Large intestine (tissue), 3 donors: Measurements from ENCODE around the gene ACBD3. TPM values are rescaled to one million over a fixed set of nuclear protein-coding genes. Genes with fewer than 3 reads are reported as not detected.
A peak's percentile ranks its signal among the peaks of the same experiment; 100 is the strongest.

Source experiments
- DNase-seq, 2 donors: peaks; one replicate each; pipeline versions ENCODE4 v3.0.0 to v3.0.0-alpha.2; 2013
- H3K27ac ChIP-seq: one replicate; pipeline ENCODE4 v1.5.1; 2013; ENCODE audit warnings: low read length
- H3K27me3 ChIP-seq: 2 replicates; pipeline ENCODE4 v1.6.1; 2013; ENCODE audit warnings: low read length; ENCODE audit not compliant: control insufficient read depth, insufficient read depth
- H3K36me3 ChIP-seq: 2 replicates; pipeline ENCODE4 v1.6.1; 2013; ENCODE audit warnings: low read length; ENCODE audit not compliant: control insufficient read depth, insufficient read depth
- H3K4me1 ChIP-seq: one replicate; pipeline ENCODE4 v1.6.1; 2013; ENCODE audit warnings: low read length; ENCODE audit not compliant: control insufficient read depth, insufficient read depth
- H3K4me3 ChIP-seq: one replicate; pipeline ENCODE4 v1.5.1; 2013; ENCODE audit warnings: low read length
- H3K9me3 ChIP-seq: one replicate; pipeline ENCODE4 v1.6.1; 2013; ENCODE audit warnings: mild to moderate bottlenecking, low read depth, low read length, moderate library complexity; ENCODE audit not compliant: control insufficient read depth
- WGBS: methylation state at CpG from one replicate; pipeline ENCODE4 v1.1.5; 2013; ENCODE audit warnings: low lambda C conversion rate; ENCODE audit not compliant: insufficient coverage; 5-methylcytosine and 5-hydroxymethylcytosine counted together
- polyA plus RNA-seq: library from polyadenylated mRNA; unstranded; fragments of 120-200 nt; gene quantifications from one replicate; pipeline ENCODE4 v1.2.1, GENCODE V29; 2013

The ACBD3 gene
- polyA plus RNA-seq, 1 donor: 41.5 TPM

DNA sequence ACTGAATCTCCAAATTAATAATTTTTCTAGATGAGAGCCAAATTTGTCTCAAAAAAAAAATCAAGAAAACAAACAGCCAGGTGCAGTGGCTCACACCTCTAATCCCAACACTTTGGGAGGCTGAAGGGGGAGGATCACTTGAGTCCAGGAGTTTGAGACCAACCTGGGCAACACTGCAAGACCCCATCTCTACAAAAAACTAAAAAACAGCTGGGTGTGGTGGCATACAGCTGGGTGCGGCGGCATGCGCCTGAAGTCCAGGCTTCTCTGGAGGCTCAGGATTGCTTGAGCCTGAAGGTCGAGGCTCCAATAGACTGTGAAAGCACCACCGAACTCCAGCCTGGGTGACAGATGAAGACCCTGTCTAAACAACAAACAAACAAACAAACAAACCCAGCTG lies 14.0 kb downstream of the ACBD3 start:
- WGBS: no CpG with 5 or more reads among the region's 5 CpGs
- Histone ChIP-seq H3K4me3 (no peak overlapping the region), H3K4me1 (no peaks in the 10 kb centered on the region), H3K9me3 (no peaks in the 10 kb centered on the region), H3K27ac (no peak overlapping the region), H3K36me3 (peaks cover 8% of the 10 kb centered on the region), H3K27me3 (no peaks in the 10 kb centered on the region)
- DNase-seq: no peak

DNA sequence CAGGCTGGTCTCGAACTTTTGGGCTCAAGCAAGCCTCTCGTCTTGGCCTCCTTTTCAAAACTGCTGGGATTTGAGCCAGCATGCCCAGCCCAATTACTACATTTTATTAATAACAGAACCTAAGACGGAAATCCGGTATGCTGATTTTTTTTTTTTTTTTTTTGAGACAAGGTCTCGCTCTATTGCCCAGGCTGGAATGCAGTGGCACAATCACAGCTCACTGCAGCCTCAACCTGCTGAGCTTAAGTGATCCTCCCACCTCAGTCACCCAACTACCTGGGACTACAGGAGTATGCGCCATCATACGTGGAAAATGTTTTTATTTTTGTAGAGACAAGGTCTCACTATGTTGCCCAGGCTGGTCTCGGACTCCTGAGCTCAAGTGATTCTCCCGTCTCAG lies 20.2 kb downstream of the ACBD3 start:
- no peak overlapping the region for H3K27ac ChIP-seq
- H3K36me3 ChIP-seq: peaks cover 34% of the 10 kb centered on the region
- H3K4me1 ChIP-seq: no peaks in the 10 kb centered on the region
- no CpG with 5 or more reads among the region's 9 CpGs for WGBS
- H3K9me3 ChIP-seq: no peaks in the 10 kb centered on the region
- no peak overlapping the region for H3K4me3 ChIP-seq
- no peaks in the 10 kb centered on the region for H3K27me3 ChIP-seq
- DNase-seq: no peak

DNA sequence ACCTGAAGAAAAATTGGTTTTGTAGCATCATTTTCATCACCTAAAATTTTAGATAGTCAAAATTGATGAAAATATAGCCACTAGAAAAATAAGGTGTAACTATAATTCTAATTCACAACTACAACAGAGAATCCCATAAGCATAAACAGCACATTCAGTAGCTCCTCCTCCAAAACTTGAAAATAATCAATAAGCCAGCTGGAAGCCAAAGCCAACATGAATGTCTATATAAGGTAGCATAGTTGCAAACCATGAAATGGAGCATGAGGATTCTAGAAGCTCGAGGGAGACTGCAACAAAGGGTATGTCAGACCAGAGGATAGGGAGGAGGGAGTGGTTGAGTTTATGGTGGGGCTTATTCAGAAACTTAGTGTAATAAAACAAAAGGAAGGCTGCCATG lies 22.4 kb downstream of the ACBD3 start:
- Histone ChIP-seq H3K9me3 (no peaks in the 10 kb centered on the region), H3K4me3 (no peak overlapping the region), H3K27ac (no peak overlapping the region), H3K4me1 (no peaks in the 10 kb centered on the region), H3K27me3 (no peaks in the 10 kb centered on the region), H3K36me3 (peaks cover 51% of the 10 kb centered on the region)
- no peak for DNase-seq
- WGBS: 100% methylated on average over 1 of the region's 1 CpG

DNA sequence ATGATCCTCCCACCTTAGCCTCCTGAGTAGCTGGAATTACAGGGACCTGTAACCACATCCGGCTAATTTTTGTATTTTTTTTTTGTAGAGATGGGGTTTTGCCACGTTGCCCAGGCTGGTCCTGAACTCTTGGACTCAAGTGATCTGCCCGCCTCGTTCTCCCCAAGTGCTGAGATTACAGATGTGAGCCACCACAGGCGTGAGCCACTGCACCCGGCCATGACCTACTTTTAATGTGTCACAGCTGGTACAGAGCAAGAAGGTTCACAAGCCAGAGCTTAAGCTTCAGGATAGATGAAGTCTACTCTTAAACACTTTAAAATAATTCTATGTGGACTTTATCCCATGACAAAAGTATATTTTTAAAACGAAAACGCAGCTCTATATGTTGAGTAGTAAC lies 23.6 kb downstream of the ACBD3 start:
- 81% methylated on average over 2 of the region's 8 CpGs for WGBS
- peaks cover 63% of the 10 kb centered on the region for H3K36me3 ChIP-seq

DNA sequence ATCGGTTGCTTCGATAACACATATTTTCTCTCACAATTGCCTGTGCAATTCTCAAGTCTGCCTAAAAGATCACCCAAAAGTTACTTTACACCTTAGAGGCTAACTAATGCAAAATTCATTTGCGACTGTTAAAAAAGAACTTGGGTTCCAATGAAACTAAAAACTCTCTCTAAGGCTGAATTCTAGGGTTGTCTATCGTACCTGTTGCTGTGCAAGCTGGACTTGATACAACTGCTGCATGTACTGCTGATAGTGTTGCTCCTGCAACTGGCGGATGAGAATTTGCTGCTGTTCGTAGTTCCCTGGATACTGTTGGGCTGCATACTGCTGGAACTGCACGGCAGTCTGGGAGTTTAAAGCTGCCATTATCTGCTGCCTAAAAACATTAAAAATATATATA lies 27.6 kb downstream of the ACBD3 start:
- Histone ChIP-seq H3K9me3 (no peaks in the 10 kb centered on the region), H3K27me3 (no peaks in the 10 kb centered on the region), H3K4me3 (no peak overlapping the region), H3K27ac (no peak overlapping the region), H3K36me3 (peaks cover 67% of the 10 kb centered on the region), H3K4me1 (no peaks in the 10 kb centered on the region)
- no CpG with 5 or more reads among the region's 7 CpGs for WGBS
- no peak for DNase-seq

More for the DNA sequence above, 23.6 kb downstream of the ACBD3 start:
- Histone ChIP-seq H3K4me3 (no peak overlapping the region), H3K27me3 (no peaks in the 10 kb centered on the region), H3K9me3 (no peaks in the 10 kb centered on the region), H3K27ac (no peak overlapping the region), H3K4me1 (no peaks in the 10 kb centered on the region)
- DNase-seq: no peak

DNA sequence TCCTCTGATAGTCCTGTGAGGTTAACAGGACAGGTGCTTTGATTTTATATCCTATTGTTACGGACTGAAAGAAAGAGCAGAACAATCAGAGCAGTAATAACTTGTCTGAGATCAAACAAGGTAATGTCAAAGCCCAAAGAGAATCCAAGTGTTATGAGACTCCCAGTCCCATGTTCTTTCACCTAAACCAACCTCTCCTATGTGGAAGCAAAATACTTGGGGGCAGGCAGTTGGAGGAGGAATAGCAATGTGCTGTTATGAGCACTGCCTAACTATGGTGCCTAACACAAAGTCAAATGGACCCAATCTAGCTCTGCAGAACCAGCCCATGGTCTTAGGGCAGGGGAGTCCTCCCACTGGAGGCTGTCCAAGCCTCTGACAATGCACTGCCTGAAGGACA lies 28.1 kb downstream of the ACBD3 start:
- H3K27me3 ChIP-seq: no peaks in the 10 kb centered on the region
- peaks cover 71% of the 10 kb centered on the region for H3K36me3 ChIP-seq
- H3K4me3 ChIP-seq: no peak overlapping the region
- no CpG with 5 or more reads among the region's 1 CpG for WGBS
- no peak overlapping the region for H3K27ac ChIP-seq
- no peaks in the 10 kb centered on the region for H3K4me1 ChIP-seq
- H3K9me3 ChIP-seq: no peaks in the 10 kb centered on the region
- no peak for DNase-seq

DNA sequence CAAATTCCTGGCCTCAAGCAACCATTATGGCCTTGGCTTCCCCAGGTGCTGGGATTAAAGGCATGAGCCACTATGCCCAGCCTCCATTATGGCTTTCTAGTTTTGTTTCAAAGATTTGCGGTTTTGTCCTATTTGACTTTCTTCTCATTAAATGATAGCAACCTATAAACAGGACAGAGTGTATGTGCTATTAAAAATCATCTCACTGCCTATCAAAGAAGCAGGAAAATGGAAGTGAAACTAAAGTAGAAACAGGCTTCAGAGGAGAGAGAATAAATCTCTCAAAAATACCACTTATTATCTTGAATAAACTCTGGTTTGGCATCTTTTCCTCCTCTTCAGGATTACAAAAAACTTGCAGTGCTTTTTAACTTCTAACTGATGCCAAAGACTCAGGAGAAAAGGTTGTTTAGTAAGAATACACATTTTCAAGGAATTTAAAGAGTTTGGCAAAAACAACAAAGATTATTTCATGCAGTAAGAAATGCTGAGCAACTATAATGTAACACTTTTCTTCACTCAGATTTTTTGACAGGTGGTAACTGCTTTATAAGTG lies 28.7 kb downstream of the ACBD3 start:
- no peaks in the 10 kb centered on the region for H3K27me3 ChIP-seq
- no CpG with 5 or more reads among the region's 1 CpG for WGBS
- DNase-seq: no peak
- no peak overlapping the region for H3K4me3 ChIP-seq
- no peak overlapping the region for H3K27ac ChIP-seq
- H3K4me1 ChIP-seq: no peaks in the 10 kb centered on the region
- H3K9me3 ChIP-seq: no peaks in the 10 kb centered on the region
- peaks cover 70% of the 10 kb centered on the region for H3K36me3 ChIP-seq

DNA sequence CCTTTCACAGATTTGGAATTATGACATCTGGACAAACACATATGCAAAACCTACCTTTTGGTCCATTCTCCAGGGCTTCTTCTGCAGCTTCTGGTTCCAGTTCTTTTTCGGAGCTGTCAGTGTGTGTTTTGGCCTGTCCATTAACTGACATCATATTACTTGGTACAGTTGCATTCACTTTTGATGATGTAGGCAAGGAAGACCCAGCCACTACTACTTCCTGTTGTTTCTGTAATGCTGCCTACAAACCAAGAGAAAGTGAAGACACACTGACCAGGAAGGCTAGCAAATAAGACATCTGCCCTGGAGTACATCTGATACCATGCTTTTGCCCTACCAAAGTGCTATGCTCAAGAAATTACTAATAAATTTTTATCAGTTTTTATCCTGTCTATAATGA lies 31.9 kb downstream of the ACBD3 start:
- Histone ChIP-seq H3K27me3 (no peaks in the 10 kb centered on the region), H3K4me3 (no peak overlapping the region), H3K27ac (no peak overlapping the region), H3K9me3 (no peaks in the 10 kb centered on the region), H3K4me1 (no peaks in the 10 kb centered on the region), H3K36me3 (peaks cover 63% of the 10 kb centered on the region)
- no peak for DNase-seq
- no CpG with 5 or more reads among the region's 1 CpG for WGBS

DNA sequence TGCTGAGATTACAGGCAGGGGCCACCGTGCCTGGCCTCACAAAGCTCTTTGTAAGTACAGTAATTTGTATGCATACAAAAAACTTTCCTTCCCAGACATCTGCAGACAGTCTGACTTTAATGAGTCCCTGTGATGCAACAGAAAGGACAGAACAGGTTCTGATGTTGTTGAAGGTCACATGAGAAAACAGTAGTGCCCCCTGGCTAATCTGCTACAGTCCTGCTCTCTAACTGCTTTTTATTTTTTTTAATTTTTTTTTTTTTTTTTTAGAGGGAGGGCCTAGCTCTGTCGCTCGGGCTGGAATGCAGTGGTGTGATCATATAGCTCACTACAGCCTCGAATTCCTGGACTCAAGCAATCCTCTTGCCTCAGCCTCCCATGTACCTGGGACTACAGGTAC lies 36.7 kb downstream of the ACBD3 start:
- Histone ChIP-seq H3K36me3 (peaks cover 59% of the 10 kb centered on the region), H3K27ac (no peak overlapping the region)
- WGBS: no CpG with 5 or more reads among the region's 4 CpGs

DNA sequence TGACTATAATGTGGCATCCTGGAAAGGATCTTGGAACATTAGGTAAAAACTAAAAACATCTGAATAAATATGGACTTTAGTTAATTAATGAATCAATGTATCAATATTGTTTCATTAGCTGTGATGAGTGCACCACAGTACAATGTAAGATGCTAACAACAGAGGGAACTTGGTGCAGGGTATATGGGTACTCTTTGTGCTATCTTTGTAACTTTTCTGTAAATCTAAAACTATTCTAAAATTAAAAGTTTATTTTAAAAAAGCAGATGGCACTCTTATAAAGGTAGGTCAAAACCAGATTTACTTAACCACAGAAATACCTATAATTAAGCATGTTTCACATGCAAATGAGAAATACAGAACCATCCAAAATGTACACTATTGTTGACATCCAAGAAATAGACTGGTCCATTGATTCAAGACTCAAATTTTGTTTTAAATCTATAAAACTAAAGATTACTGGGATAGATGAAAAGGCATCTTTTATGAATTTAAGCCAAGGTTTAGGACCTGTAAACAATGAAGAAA lies 38.4 kb downstream of the ACBD3 start:
- H3K27ac ChIP-seq: no peak overlapping the region
- H3K36me3 ChIP-seq: peaks cover 52% of the 10 kb centered on the region
- no peak for DNase-seq
- H3K4me3 ChIP-seq: no peak overlapping the region
- no peaks in the 10 kb centered on the region for H3K9me3 ChIP-seq
- H3K4me1 ChIP-seq: no peaks in the 10 kb centered on the region
- H3K27me3 ChIP-seq: no peaks in the 10 kb centered on the region

More for the DNA sequence above, 36.7 kb downstream of the ACBD3 start:
- Histone ChIP-seq H3K4me1 (no peaks in the 10 kb centered on the region), H3K27me3 (no peaks in the 10 kb centered on the region), H3K9me3 (no peaks in the 10 kb centered on the region), H3K4me3 (no peak overlapping the region)
- peak; percentile 53 to 65 for DNase-seq

DNA sequence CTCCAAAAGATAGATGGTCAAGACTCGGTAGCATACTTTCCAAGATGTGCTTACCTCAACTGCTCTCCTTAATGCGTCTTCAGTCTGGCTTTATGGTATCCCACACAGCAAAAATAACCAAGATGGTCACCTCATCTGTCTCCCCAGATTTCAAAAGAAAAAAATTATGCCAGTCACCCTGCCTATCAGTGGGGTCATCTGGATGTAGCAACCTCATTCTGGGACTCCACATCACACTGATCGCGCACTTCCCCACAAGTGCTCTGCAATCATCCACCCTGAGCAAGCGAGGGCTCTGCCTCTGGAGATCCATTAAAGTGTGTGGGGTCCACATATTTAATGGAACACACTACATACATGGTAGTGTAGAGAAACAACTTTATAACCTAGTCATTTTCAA lies 42.5 kb downstream of the ACBD3 start:
- no peaks in the 10 kb centered on the region for H3K9me3 ChIP-seq
- H3K27me3 ChIP-seq: no peaks in the 10 kb centered on the region
- no peaks in the 10 kb centered on the region for H3K4me1 ChIP-seq
- H3K27ac ChIP-seq: no peak overlapping the region
- H3K36me3 ChIP-seq: peaks cover 28% of the 10 kb centered on the region
- no CpG with 5 or more reads among the region's 5 CpGs for WGBS
- H3K4me3 ChIP-seq: no peak overlapping the region
- no peak for DNase-seq
